Measurements from ENCODE around the gene ARHGEF28. TPM values are rescaled to one million over a fixed set of nuclear protein-coding genes. Genes with fewer than 3 reads are reported as not detected.

ARHGEF28 gene
- total RNA-seq, 4 donors from 2014 or later: 0.52 to 1.2 (median 0.98) TPM

DNA sequence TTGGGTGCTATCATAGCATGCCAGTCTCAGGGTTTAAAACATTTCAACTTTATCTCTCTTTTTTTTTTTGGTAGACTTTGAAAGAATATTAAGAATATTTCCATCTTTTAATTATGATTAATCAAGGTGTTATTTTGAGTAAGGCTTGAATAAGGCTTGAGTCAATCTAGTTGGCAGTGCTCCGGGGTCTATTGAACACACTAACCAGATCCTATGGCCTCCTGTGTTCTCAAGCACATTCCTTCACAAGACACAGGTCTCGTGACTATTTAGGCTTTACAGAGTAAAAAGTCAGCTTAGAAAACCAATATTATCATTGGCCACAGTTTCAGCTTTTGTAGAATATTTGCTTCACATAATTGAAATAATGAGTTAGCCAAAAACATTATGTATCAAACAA is 151.2 kb downstream of the ARHGEF28 start:
- Histone ChIP-seq H3K9me3 (no peaks in the 10 kb centered on the region), H3K4me1 (no peaks in the 10 kb centered on the region), H3K36me3 (no peaks in the 10 kb centered on the region), H3K27ac (no peak overlapping the region), H3K27me3 (no peaks in the 10 kb centered on the region), H3K4me3 (no peak overlapping the region)
- TF ChIP-seq, protein P1, sequence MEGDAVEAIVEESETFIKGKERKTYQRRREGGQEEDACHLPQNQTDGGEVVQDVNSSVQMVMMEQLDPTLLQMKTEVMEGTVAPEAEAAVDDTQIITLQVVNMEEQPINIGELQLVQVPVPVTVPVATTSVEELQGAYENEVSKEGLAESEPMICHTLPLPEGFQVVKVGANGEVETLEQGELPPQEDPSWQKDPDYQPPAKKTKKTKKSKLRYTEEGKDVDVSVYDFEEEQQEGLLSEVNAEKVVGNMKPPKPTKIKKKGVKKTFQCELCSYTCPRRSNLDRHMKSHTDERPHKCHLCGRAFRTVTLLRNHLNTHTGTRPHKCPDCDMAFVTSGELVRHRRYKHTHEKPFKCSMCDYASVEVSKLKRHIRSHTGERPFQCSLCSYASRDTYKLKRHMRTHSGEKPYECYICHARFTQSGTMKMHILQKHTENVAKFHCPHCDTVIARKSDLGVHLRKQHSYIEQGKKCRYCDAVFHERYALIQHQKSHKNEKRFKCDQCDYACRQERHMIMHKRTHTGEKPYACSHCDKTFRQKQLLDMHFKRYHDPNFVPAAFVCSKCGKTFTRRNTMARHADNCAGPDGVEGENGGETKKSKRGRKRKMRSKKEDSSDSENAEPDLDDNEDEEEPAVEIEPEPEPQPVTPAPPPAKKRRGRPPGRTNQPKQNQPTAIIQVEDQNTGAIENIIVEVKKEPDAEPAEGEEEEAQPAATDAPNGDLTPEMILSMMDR (IDR thresholded peaks at IDR 0.05 in 4 of 5, conservative IDR thresholded peaks at IDR 0.05 in 1 of 5): no peak
- TF ChIP-seq POLR2A (IDR thresholded peaks at IDR 0.05): no peak
- in situ Hi-C loops (cut with MboI; ENCODE audit: low sequenced_read_pairs in 4 of 4): no loop called here
- DNase-seq (no peak), ATAC-seq (no peak)
- intact Hi-C loops (cut with DNase I; ENCODE audit: low total_unique reads): no loop called here

DNA sequence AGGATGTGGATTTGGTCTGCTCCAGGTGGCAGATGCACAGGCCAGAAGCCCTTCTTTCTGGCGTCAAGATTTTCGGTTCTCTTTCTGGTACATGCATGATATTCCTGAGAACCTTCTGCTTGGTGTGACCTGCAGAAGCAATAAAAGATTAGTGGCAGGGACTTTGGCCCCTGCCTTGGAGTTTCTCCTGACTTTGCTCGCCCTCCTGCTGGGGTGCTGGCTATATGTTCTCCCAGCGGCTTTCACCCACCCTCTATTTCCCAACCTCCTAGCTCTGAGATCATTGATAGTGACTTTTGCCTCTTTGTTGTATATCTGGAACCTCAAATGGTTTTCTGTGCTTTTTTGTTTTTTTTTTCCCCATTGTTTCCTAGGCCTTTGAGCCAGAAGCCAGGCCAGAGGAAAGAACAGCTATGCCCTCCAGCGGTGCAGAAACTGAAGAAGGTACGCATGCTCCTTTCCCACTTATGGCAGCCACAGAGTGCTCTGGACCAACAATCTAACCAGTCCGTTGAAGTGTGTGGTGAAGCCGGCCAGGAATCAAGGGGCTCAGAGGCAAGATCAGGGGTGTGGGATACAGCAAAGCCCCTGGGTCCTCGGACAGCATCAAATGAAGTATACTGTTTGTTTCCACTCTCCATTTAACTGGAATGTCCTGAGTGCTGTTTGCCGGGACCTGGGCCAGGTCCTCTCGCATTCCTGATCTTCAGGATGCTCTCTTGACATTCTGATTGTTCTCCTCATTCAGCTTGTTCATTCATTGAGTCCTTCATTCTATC is 154.5 kb downstream of the ARHGEF28 start:
- no peak overlapping the region for H3K27ac ChIP-seq
- in situ Hi-C loops (cut with MboI; ENCODE audit: low sequenced_read_pairs in 4 of 4) (no loop called here), intact Hi-C loops (cut with DNase I; ENCODE audit: low total_unique reads) (no loop called here)
- no peaks in the 10 kb centered on the region for H3K36me3 ChIP-seq
- no peaks in the 10 kb centered on the region for H3K9me3 ChIP-seq
- no peak for ATAC-seq
- DNase-seq: no peak
- TF ChIP-seq, protein P1 (IDR thresholded peaks at IDR 0.05 in 4 of 5, conservative IDR thresholded peaks at IDR 0.05 in 1 of 5): no peak
- no peak for TF ChIP-seq POLR2A (IDR thresholded peaks at IDR 0.05)
- no peaks in the 10 kb centered on the region for H3K27me3 ChIP-seq
- H3K4me1 ChIP-seq: no peaks in the 10 kb centered on the region
- H3K4me3 ChIP-seq: no peak overlapping the region

DNA sequence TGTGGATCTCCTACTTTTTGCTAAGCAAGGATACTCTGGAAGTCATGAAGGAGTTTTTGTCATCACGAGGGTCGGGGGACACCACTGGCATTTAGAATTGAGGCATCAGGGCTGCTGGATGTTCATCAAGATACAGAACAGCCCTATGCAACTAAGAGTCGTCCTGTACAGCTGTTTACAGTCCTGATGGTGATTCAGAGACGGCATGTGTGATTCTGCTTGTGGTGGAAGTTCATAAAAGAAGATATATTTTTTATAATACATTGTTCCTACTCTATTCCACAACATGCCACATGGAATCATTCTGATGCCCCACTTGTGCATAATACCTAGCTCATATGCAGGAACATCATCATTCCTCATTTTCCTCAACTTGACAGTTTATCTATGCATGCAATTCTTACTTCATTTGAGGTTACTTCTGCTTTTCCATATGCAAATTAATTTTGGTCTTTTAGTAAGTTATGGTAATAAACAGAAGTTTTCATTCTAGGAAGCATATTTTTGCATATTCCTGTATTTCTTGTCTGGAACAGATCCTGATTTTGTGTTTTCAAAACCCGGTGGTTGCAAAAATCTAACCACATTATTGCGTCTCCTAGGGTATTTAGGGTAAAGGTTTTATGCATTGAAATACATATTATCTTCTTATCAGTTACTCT is 155.2 kb downstream of the ARHGEF28 start:
- intact Hi-C loops (cut with DNase I; ENCODE audit: low total_unique reads) (no loop called here), in situ Hi-C loops (cut with MboI; ENCODE audit: low sequenced_read_pairs in 4 of 4) (no loop called here)
- no peaks in the 10 kb centered on the region for H3K4me1 ChIP-seq
- DNase-seq (no peak), ATAC-seq (no peak)
- H3K9me3 ChIP-seq: no peaks in the 10 kb centered on the region
- no peak overlapping the region for H3K4me3 ChIP-seq
- no peak overlapping the region for H3K27ac ChIP-seq
- no peak for TF ChIP-seq POLR2A (IDR thresholded peaks at IDR 0.05)
- TF ChIP-seq, protein P1 (IDR thresholded peaks at IDR 0.05 in 4 of 5, conservative IDR thresholded peaks at IDR 0.05 in 1 of 5): no peak
- no peaks in the 10 kb centered on the region for H3K36me3 ChIP-seq
- no peaks in the 10 kb centered on the region for H3K27me3 ChIP-seq

DNA sequence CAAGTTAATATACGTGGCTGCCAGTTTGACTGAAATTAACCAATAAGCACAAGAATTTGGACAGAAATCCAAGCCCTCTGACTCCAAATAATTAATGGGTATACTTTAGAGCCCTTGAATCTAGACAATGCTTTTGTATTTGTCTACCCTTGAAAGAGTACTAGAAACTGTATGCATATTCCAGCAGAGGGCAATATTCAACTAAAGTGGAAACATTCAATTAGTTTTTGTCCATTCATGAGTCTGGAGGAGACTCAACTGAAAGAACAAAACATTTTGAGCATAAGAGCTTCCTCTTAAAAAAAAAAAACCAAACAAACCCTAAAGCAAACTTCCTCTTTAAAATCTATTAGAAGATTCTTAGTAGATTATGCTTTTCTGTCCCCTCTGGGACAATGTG is 157.8 kb downstream of the ARHGEF28 start:
- Histone ChIP-seq H3K4me3 (no peak overlapping the region), H3K9me3 (no peaks in the 10 kb centered on the region), H3K27me3 (no peaks in the 10 kb centered on the region), H3K4me1 (no peaks in the 10 kb centered on the region), H3K27ac (no peak overlapping the region), H3K36me3 (no peaks in the 10 kb centered on the region)
- intact Hi-C loops (cut with DNase I; ENCODE audit: low total_unique reads) (no loop called here), in situ Hi-C loops (cut with MboI; ENCODE audit: low sequenced_read_pairs in 4 of 4) (no loop called here)
- no peak for ATAC-seq
- TF ChIP-seq POLR2A (IDR thresholded peaks at IDR 0.05): no peak
- TF ChIP-seq, protein P1 (IDR thresholded peaks at IDR 0.05 in 4 of 5, conservative IDR thresholded peaks at IDR 0.05 in 1 of 5): peak in 1 of 5 experiments; percentile 7
- no peak for DNase-seq
